T-helper 2 cell treated with Interferon-gamma antibody and Interleukin-4, amounts not matched to agents 100 ng/mL and 5 ng/mL, for 36 hours (primary cell): ENCODE results near the gene BTNL9. TPM values are rescaled to one million over a fixed set of nuclear protein-coding genes. Genes with fewer than 3 reads are reported as not detected.
"Not testable (repeated sequence)": the region's sequence is repeated elsewhere in the genome, so short reads cannot be mapped to it uniquely, and the experiment has no call there.

Experiments used
- intact Hi-C: fragments of 100-400 bp; cut with micrococcal nuclease; formaldehyde crosslinking; loops from one replicate; pipeline ENCODE4 v1.15.1; 2023
- total RNA-seq: library from RNA; stranded (reverse); gene quantifications from 2 replicates; pipeline ENCODE4 v1.2.3, GENCODE V29; 2022

Gene BTNL9
- not detected in 2 replicates for total RNA-seq

- intact Hi-C loops, result no loop called here
Measured at GRCh38 chr5:181039931-181040630, at the start of gene BTNL9. Gene BTNL9, plus strand, starts transcription at chr5:181040266. Its CDS starts 5,224 bp downstream, at chr5:181045490.

GRCh38 chr5:180990882-180991242 is 49.2 kb upstream of the BTNL9 start:
- intact Hi-C loops, result no loop called here

- intact Hi-C loops, result no loop called here
Measured at GRCh38 chr5:181001947-181002346, 38.1 kb upstream of the BTNL9 start.

- intact Hi-C loops, result loop anchor here (5.0 kb wide), 1 partner anchor 78 kb away; no protein-coding TSS in a partner anchor
Measured at GRCh38 chr5:181005791-181006190, 34.3 kb upstream of the BTNL9 start.

GRCh38 chr5:181008136-181008535 is 31.9 kb upstream of the BTNL9 start:
- intact Hi-C loops, result loop anchor here (5.0 kb wide), 1 partner anchor 81 kb away; no protein-coding TSS in a partner anchor

- intact Hi-C loops, result not testable (repeated sequence)
Measured at GRCh38 chr5:181010018-181010417, 30.0 kb upstream of the BTNL9 start.

- intact Hi-C loops, result not testable (repeated sequence)
Measured at GRCh38 chr5:181014654-181015053, 25.4 kb upstream of the BTNL9 start.

GRCh38 chr5:181017448-181017847 is 22.6 kb upstream of the BTNL9 start:
- intact Hi-C loops, result not testable (repeated sequence)

GRCh38 chr5:181020688-181021087 is 19.4 kb upstream of the BTNL9 start:
- intact Hi-C loops, result no loop called here

GRCh38 chr5:181024245-181025064 is 15.6 kb upstream of the BTNL9 start:
- intact Hi-C loops, result no loop called here

GRCh38 chr5:181027452-181028031 is 12.5 kb upstream of the BTNL9 start:
- intact Hi-C loops, result no loop called here

- intact Hi-C loops, result no loop called here
Measured at GRCh38 chr5:181028032-181028819, 11.8 kb upstream of the BTNL9 start.

- intact Hi-C loops, result no loop called here
Measured at GRCh38 chr5:181031716-181032115, 8.3 kb upstream of the BTNL9 start.

- intact Hi-C loops, result no loop called here
Measured at GRCh38 chr5:181035991-181036815, 3.9 kb upstream of the BTNL9 start.

- intact Hi-C loops, result no loop called here
Measured at GRCh38 chr5:181036816-181037364, 3.2 kb upstream of the BTNL9 start.

GRCh38 chr5:181037365-181037861 is 2.7 kb upstream of the BTNL9 start:
- intact Hi-C loops, result no loop called here

- intact Hi-C loops, result no loop called here
Measured at GRCh38 chr5:181039471-181039870, 595 bp upstream of the BTNL9 start.

GRCh38 chr5:181040631-181040945 is 522 bp downstream of the BTNL9 start:
- intact Hi-C loops, result no loop called here

GRCh38 chr5:181041043-181041442 is 977 bp downstream of the BTNL9 start:
- intact Hi-C loops, result no loop called here

GRCh38 chr5:181042036-181042713 is 2.1 kb downstream of the BTNL9 start:
- intact Hi-C loops, result no loop called here
